IMR-90 (cell line): ENCODE measurements around the gene ALDH1L2. TPM values are rescaled to one million over a fixed set of nuclear protein-coding genes. Genes with fewer than 3 reads are reported as not detected.

Experiments used
- ATAC-seq: fragments of 200-7000 bp; cut with Tn5 transposase; 2 replicates; pipeline ENCODE4 v1.9.1; 2020; ENCODE audit warnings: low read depth, mild to moderate bottlenecking, moderate library complexity
- BruUV-seq: library from RNA; stranded (reverse); fragments of 400-500 nt; replicated peaks from 2 replicates; lab custom pipeline; 2021; lab: Mats Ljungman, UMichigan
- CTCF ChIA-PET: fragments of 300-600 bp; formaldehyde crosslinking; extraction: SDS; loops from one replicate; lab custom pipeline; 2021; ENCODE audit warnings: antibody characterized with exemption; lab: Yijun Ruan, JAX
- POLR2A ChIA-PET: fragments of 300-600 bp; sonication (Branson Sonifier 250); formaldehyde crosslinking; loops from one replicate; lab custom pipeline; 2022; ENCODE audit warnings: antibody characterized with exemption; ENCODE audit not compliant: unreplicated experiment; lab: Charles Lee
- DNase-seq: peaks from one replicate; pipeline ENCODE4 v3.0.0; 2013
- H2AFZ ChIP-seq: replicated peaks from 2 replicates; pipeline ENCODE3; 2013; ENCODE audit warnings: low read length, mild to moderate bottlenecking; ENCODE audit not compliant: poor library complexity
- H2AK5ac ChIP-seq: 2 replicates; pipeline ENCODE4 v1.6.1; 2013; ENCODE audit warnings: low read depth, low read length, inconsistent platforms
- H2AK9ac ChIP-seq: replicated peaks from 2 replicates; pipeline ENCODE3; 2013; ENCODE audit warnings: mild to moderate bottlenecking, low read depth, low read length, moderate library complexity; ENCODE audit not compliant: poor library complexity
- H2BK120ac ChIP-seq: 2 replicates; pipeline ENCODE4 v1.6.1; 2013; ENCODE audit warnings: low read depth, low read length, inconsistent platforms
- H2BK15ac ChIP-seq: 3 replicates; pipeline ENCODE4 v1.6.1; 2013; ENCODE audit warnings: low read depth, low read length, inconsistent platforms
- H2BK20ac ChIP-seq: 2 replicates; pipeline ENCODE4 v1.6.1; 2013; ENCODE audit warnings: low read depth, mild to moderate bottlenecking, inconsistent platforms, low read length, moderate library complexity
- H2BK5ac ChIP-seq: 2 replicates; pipeline ENCODE4 v1.6.1; 2013; ENCODE audit warnings: mild to moderate bottlenecking, low read depth, low read length, inconsistent platforms; ENCODE audit not compliant: poor library complexity, severe bottlenecking
- H3K14ac ChIP-seq: replicated peaks from 2 replicates; pipeline ENCODE4 v1.6.1; 2013; ENCODE audit warnings: low read depth, low read length, inconsistent platforms
- H3K18ac ChIP-seq: 2 replicates; pipeline ENCODE4 v1.6.1; 2013; ENCODE audit warnings: low read depth, low read length, control low read depth
- H3K23ac ChIP-seq: 2 replicates; pipeline ENCODE4 v1.6.1; 2013; ENCODE audit warnings: low read depth, low read length, inconsistent platforms
- H3K27ac ChIP-seq: 2 replicates; pipeline ENCODE4 v1.5.1; 2013; ENCODE audit warnings: mild to moderate bottlenecking, control low read depth, low read length; ENCODE audit not compliant: insufficient read depth
- H3K27me3 ChIP-seq: 2 replicates; pipeline ENCODE4 v1.6.1; 2013; ENCODE audit warnings: low read length; ENCODE audit not compliant: control insufficient read depth, insufficient read depth
- H3K36me3 ChIP-seq: 2 replicates; pipeline ENCODE4 v1.6.1; 2013; ENCODE audit warnings: low read length, mixed read lengths; ENCODE audit not compliant: control insufficient read depth, insufficient read depth
- H3K4ac ChIP-seq: 2 replicates; pipeline ENCODE4 v1.6.1; 2013; ENCODE audit warnings: low read depth, low read length, inconsistent platforms
- H3K4me1 ChIP-seq: 2 replicates; pipeline ENCODE4 v1.6.1; 2013; ENCODE audit warnings: low read length, mixed read lengths; ENCODE audit not compliant: control insufficient read depth, insufficient read depth
- H3K4me2 ChIP-seq: 2 replicates; pipeline ENCODE4 v1.6.1; 2013; ENCODE audit warnings: low read depth, mild to moderate bottlenecking, control low read depth, low read length, moderate library complexity
- H3K4me3 ChIP-seq: 2 replicates; pipeline ENCODE4 v1.5.1; 2013; ENCODE audit warnings: low read depth, mild to moderate bottlenecking, control low read depth, low read length, moderate library complexity; ENCODE audit not compliant: insufficient read depth
- H3K56ac ChIP-seq: 2 replicates; pipeline ENCODE4 v1.6.1; 2013; ENCODE audit warnings: low read length, inconsistent platforms; ENCODE audit not compliant: insufficient read depth; ENCODE audit errors: extremely low read depth
- H3K79me1 ChIP-seq, 2 experiments: 2 replicates each; pipeline ENCODE4 v1.6.1; 2013; ENCODE audit warnings: low read length in 2 of 2, inconsistent platforms in 1 of 2, low read depth in 1 of 2
- H3K9ac ChIP-seq: 2 replicates; pipeline ENCODE4 v1.6.1; 2013; ENCODE audit warnings: low read depth, low read length, control low read depth
- H3K9me1 ChIP-seq: 2 replicates; pipeline ENCODE4 v1.6.1; 2013; ENCODE audit warnings: low read length, inconsistent platforms; ENCODE audit not compliant: insufficient read depth
- H3K9me3 ChIP-seq: 2 replicates; pipeline ENCODE4 v1.6.1; 2013; ENCODE audit warnings: low read length; ENCODE audit not compliant: control insufficient read depth, insufficient read depth
- H4K20me1 ChIP-seq: 2 replicates; pipeline ENCODE4 v1.6.1; 2013; ENCODE audit warnings: low read length, inconsistent platforms; ENCODE audit not compliant: insufficient read depth
- H4K5ac ChIP-seq: 2 replicates; pipeline ENCODE4 v1.6.1; 2013; ENCODE audit warnings: mild to moderate bottlenecking, low read depth, low read length, control low read depth
- H4K8ac ChIP-seq, 2 experiments: 2 replicates each; pipeline ENCODE4 v1.6.1; 2013; ENCODE audit warnings: low read depth in 2 of 2, low read length in 2 of 2, control low read depth in 1 of 2, inconsistent platforms in 1 of 2
- H4K91ac ChIP-seq: 2 replicates; pipeline ENCODE4 v1.6.1; 2013; ENCODE audit warnings: low read depth, low read length, inconsistent platforms; ENCODE audit not compliant: insufficient read depth
- BHLHE40 ChIP-seq: fragments of 150-350 bp; IDR thresholded peaks from 2 replicates; pipeline ENCODE4 v1.6.1; 2016; ENCODE audit warnings: mild to moderate bottlenecking, low read depth, low read length
- CEBPB ChIP-seq: IDR thresholded peaks from 2 replicates; pipeline ENCODE4 v1.6.1; 2012; ENCODE audit warnings: low read depth, low read length, improper control_type of control experiment
- CHD1 ChIP-seq: IDR thresholded peaks from 2 replicates; pipeline ENCODE4 v1.6.1; 2012; ENCODE audit warnings: low read depth, low read length, improper control_type of control experiment
- FOS ChIP-seq: fragments of 150-350 bp; IDR thresholded peaks from 2 replicates; pipeline ENCODE4 v1.6.1; 2016; ENCODE audit warnings: low read depth, low read length
- MAFK ChIP-seq: IDR thresholded peaks from 2 replicates; pipeline ENCODE4 v1.6.1; 2012; ENCODE audit warnings: low read depth, low read length, improper control_type of control experiment
- MAZ ChIP-seq: IDR thresholded peaks from 2 replicates; pipeline ENCODE4 v1.6.1; 2012; ENCODE audit warnings: low read depth, mild to moderate bottlenecking, low read length, improper control_type of control experiment, moderate library complexity, borderline replicate concordance
- NFE2L2 ChIP-seq: fragments of 150-350 bp; IDR thresholded peaks from 2 replicates; pipeline ENCODE4 v1.6.1; 2016; ENCODE audit warnings: low read depth, mild to moderate bottlenecking, low read length
- POLR2A ChIP-seq: IDR thresholded peaks from 2 replicates; pipeline ENCODE4 v1.6.1; 2012; ENCODE audit warnings: mild to moderate bottlenecking, low read depth, low read length
- RCOR1 ChIP-seq: IDR thresholded peaks from 2 replicates; pipeline ENCODE4 v1.6.1; 2012; ENCODE audit warnings: mild to moderate bottlenecking, low read length, improper control_type of control experiment; ENCODE audit not compliant: insufficient replicate concordance
- RFX5 ChIP-seq: IDR thresholded peaks from 2 replicates; pipeline ENCODE4 v1.8.0; 2012; ENCODE audit warnings: low read depth, mild to moderate bottlenecking, low read length, moderate library complexity
- SMC3 ChIP-seq: fragments of 150-350 bp; IDR thresholded peaks from 2 replicates; pipeline ENCODE4 v1.6.1; 2016; ENCODE audit warnings: low read depth, mild to moderate bottlenecking, antibody characterized with exemption, low read length, moderate library complexity
- whole genome bisulfite sequencing, 2 experiments: methylation state at CpG; one replicate each; pipeline versions ENCODE4 v1.1.5 to v1.1.7; 2013; ENCODE audit warnings: missing lambda C conversion rate in 2 of 2; ENCODE audit not compliant: insufficient read length in 1 of 2; ENCODE audit errors: extremely low coverage in 2 of 2; 5-methylcytosine and 5-hydroxymethylcytosine counted together
- dilution Hi-C: fragments of 300-500 bp; cut with HindIII; formaldehyde crosslinking; loops from one replicate; pipeline ENCODE4 v1.14.3; 2018; ENCODE audit warnings: low sequenced_read_pairs; ENCODE audit not compliant: unreplicated experiment
- in situ Hi-C: fragments of 300-500 bp; cut with MboI; formaldehyde crosslinking; loops from 3 replicates; pipeline ENCODE4 v1.14.3; 2019; ENCODE audit warnings: low sequenced_read_pairs, inconsistent platforms, mixed read lengths
- intact Hi-C: fragments of 100-400 bp; cut with micrococcal nuclease; formaldehyde crosslinking; loops from 2 replicates; pipeline ENCODE4 v1.10.0; 2022
- polyA plus RNA-seq, 3 experiments: library from polyadenylated mRNA; depleted of rRNA; stranded (reverse); fragments of >200 nt; gene quantifications; 2 replicates each; pipeline ENCODE4 v1.2.3, GENCODE V29; 2012; ENCODE audit warnings: low replicate concordance in 1 of 3
- total RNA-seq: library from RNA; depleted of rRNA; stranded (reverse); fragments of >200 nt; gene quantifications from 2 replicates; pipeline ENCODE4 v1.2.3, GENCODE V29; 2012
- TF ChIP-seq, protein P1 (sequence below): fragments of 150-350 bp; IDR thresholded peaks from 2 replicates; pipeline ENCODE4 v1.6.1; 2017; ENCODE audit warnings: mild to moderate bottlenecking, antibody characterized with exemption, low read length, low read depth
- TF ChIP-seq, protein P2 (sequence below): conservative IDR thresholded peaks from 2 replicates; pipeline ENCODE4 v1.5.1; 2012; ENCODE audit warnings: mild to moderate bottlenecking, low read depth, low read length, improper control_type of control experiment

Gene ALDH1L2
- total and polyA plus RNA-seq, 2 of the 4 experiments (the other 2 are of a cell fraction): 21.1 to 22.8 TPM

DNA sequence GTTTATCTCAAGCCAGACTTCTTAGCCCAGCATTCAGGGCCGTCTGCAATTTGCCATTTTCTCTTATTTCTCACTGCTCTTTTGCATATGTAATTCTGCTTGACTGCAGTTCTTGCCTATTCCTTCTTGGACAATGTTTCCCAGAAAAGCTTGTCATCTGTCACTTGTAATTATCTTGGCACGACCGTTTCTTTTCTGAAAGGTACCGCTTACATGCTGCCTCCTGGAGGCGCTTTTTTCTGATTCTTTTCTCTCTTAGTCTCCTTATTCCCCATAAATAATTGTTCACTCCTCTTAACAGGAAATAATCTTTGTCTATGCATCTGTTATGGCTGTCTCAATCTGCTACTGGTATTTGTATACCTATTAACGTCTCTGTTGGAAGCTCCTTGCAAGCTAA lies 1.2 kb upstream of the ALDH1L2 start:
- no peak overlapping the region for H3K23ac ChIP-seq

More for the DNA sequence above, 1.2 kb upstream of the ALDH1L2 start:
- no peak overlapping the region for H3K18ac ChIP-seq
- no peak overlapping the region for H3K14ac ChIP-seq
- no peak overlapping the region for H2AK5ac ChIP-seq
- peaks cover 4% of the 10 kb centered on the region for H3K4me1 ChIP-seq
- in situ Hi-C loops: no loop called here
- no peaks in the 10 kb centered on the region for H3K9me3 ChIP-seq
- BruUV-seq: no TSS peak
- no peak for DNase-seq
- no peak overlapping the region for H4K91ac ChIP-seq
- H3K27me3 ChIP-seq: 0 out of 2 replicates have a peak, but pooled peaks cover 2% of the 10 kb centered on the region
- no peak overlapping the region for H2BK120ac ChIP-seq
- ChIA-PET CTCF (interaction anchor here (0.6 kb wide), 1 partner anchor 23 kb away, joined by 3 read pairs; no protein-coding TSS in a partner anchor), POLR2A (interaction anchor here (0.6 kb wide), 1 partner anchor 12 kb away, joined by 3 read pairs; no protein-coding TSS in a partner anchor)
- peaks cover 5% of the 10 kb centered on the region for H3K9me1 ChIP-seq
- no peak for TF ChIP-seq CEBPB
- TF ChIP-seq CHD1: no peak
- no peak for TF ChIP-seq RCOR1
- TF ChIP-seq, protein P1, sequence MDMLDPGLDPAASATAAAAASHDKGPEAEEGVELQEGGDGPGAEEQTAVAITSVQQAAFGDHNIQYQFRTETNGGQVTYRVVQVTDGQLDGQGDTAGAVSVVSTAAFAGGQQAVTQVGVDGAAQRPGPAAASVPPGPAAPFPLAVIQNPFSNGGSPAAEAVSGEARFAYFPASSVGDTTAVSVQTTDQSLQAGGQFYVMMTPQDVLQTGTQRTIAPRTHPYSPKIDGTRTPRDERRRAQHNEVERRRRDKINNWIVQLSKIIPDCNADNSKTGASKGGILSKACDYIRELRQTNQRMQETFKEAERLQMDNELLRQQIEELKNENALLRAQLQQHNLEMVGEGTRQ: no peak
- no peak for TF ChIP-seq NFE2L2
- TF ChIP-seq BHLHE40: no peak
- TF ChIP-seq SMC3: no peak
- no peak for TF ChIP-seq FOS
- no peak for TF ChIP-seq MAZ
- TF ChIP-seq, protein P2, sequence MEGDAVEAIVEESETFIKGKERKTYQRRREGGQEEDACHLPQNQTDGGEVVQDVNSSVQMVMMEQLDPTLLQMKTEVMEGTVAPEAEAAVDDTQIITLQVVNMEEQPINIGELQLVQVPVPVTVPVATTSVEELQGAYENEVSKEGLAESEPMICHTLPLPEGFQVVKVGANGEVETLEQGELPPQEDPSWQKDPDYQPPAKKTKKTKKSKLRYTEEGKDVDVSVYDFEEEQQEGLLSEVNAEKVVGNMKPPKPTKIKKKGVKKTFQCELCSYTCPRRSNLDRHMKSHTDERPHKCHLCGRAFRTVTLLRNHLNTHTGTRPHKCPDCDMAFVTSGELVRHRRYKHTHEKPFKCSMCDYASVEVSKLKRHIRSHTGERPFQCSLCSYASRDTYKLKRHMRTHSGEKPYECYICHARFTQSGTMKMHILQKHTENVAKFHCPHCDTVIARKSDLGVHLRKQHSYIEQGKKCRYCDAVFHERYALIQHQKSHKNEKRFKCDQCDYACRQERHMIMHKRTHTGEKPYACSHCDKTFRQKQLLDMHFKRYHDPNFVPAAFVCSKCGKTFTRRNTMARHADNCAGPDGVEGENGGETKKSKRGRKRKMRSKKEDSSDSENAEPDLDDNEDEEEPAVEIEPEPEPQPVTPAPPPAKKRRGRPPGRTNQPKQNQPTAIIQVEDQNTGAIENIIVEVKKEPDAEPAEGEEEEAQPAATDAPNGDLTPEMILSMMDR: no peak
- TF ChIP-seq POLR2A: no peak
- TF ChIP-seq MAFK: no peak
- TF ChIP-seq RFX5: no peak
- H4K5ac ChIP-seq: no peak overlapping the region
- no peak for ATAC-seq
- H2AFZ ChIP-seq: no peak overlapping the region
- no peak overlapping the region for H3K56ac ChIP-seq
- no peak overlapping the region for H2BK5ac ChIP-seq
- H3K4me2 ChIP-seq: no peak overlapping the region
- H2BK15ac ChIP-seq: no peak overlapping the region
- 89% methylated on average over 4 of the region's 6 CpGs; no CpG with 5 or more reads in 1 of the 2 experiments for WGBS, 2 experiments
- no peak overlapping the region for H4K8ac ChIP-seq
- dilution Hi-C loops: no loop called here
- H2BK20ac ChIP-seq: no peak overlapping the region
- no peaks in the 10 kb centered on the region for H3K36me3 ChIP-seq
- H4K20me1 ChIP-seq: no peaks in the 10 kb centered on the region
- no peak overlapping the region for H3K27ac ChIP-seq
- no peak overlapping the region for H3K4me3 ChIP-seq
- peaks cover 13 to 25% of the 10 kb centered on the region in 2 experiments; a peak in 3 of 4 replicates for H3K79me1 ChIP-seq
- no peak overlapping the region for H3K9ac ChIP-seq
- intact Hi-C loops: no loop called here
- no peak overlapping the region for H3K4ac ChIP-seq
- no peak overlapping the region for H2AK9ac ChIP-seq
